Spleen (tissue), 7 donors: Measurements from ENCODE around the gene PPIG.

Experiments
- POLR2A ChIP-seq, 3 donors: fragments of 450-650 bp; IDR thresholded peaks; one replicate each; pipeline ENCODE4 v1.5.1; 2017; ENCODE audit warnings: antibody characterized with exemption in 3 of 3, mild to moderate bottlenecking in 1 of 3
- TF ChIP-seq, protein P1 (sequence below), 11 experiments: fragments of 200-600 bp in 7 of 11; fragments of 450-650 bp in 4 of 11; sonication (generic) in 4 of 11; IDR thresholded peaks in 8 of 11; conservative IDR thresholded peaks in 3 of 11; 1 replicate in 7 of 11; 2 replicates in 4 of 11; pipeline versions ENCODE4 v1.4.0 to v1.8.0; 2016 to 2021; ENCODE audit warnings: antibody characterized with exemption in 11 of 11, inconsistent platforms in 4 of 11, mild to moderate bottlenecking in 1 of 11
- donor health status: DM: no; HTN: no; CAD: no; lungs with moderate emphysema.
- donor health status: DM: no; HTN: no; CAD: no.
- donor health status: DM: no; HTN: no; CAD: no.

DNA sequence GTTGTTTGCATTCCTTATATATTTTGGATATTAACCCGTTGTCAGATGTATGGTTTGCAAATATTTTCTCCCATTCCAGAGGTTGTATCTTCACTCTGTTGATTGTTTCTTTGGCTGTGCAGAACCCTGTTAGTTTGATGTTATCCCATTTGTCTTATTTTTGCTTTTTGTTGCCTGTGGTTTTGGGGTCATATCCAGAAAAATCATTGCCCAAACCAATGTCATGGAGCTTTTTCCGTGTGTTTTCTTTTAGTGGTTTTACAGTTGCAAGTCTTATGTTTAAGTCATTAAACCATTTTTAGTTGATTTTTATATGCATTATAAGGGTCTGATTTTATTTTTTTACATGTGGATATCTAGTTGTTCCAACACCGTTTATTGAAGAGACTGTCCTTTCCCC lies 35.8 kb downstream of the PPIG start:
- TF ChIP-seq, protein P1, sequence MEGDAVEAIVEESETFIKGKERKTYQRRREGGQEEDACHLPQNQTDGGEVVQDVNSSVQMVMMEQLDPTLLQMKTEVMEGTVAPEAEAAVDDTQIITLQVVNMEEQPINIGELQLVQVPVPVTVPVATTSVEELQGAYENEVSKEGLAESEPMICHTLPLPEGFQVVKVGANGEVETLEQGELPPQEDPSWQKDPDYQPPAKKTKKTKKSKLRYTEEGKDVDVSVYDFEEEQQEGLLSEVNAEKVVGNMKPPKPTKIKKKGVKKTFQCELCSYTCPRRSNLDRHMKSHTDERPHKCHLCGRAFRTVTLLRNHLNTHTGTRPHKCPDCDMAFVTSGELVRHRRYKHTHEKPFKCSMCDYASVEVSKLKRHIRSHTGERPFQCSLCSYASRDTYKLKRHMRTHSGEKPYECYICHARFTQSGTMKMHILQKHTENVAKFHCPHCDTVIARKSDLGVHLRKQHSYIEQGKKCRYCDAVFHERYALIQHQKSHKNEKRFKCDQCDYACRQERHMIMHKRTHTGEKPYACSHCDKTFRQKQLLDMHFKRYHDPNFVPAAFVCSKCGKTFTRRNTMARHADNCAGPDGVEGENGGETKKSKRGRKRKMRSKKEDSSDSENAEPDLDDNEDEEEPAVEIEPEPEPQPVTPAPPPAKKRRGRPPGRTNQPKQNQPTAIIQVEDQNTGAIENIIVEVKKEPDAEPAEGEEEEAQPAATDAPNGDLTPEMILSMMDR (IDR thresholded peaks at IDR 0.05 in 8 of 11, conservative IDR thresholded peaks at IDR 0.05 in 3 of 11), result no peak
- TF ChIP-seq POLR2A (IDR thresholded peaks at IDR 0.05), result no peak
